GM18502 (cell line): ENCODE results near the gene DHX57.
A peak's percentile ranks its signal among the peaks of the same experiment; 100 is the strongest.

ENCODE experiments used
- ATAC-seq: cut with Tn5 transposase; IDR thresholded peaks from one replicate; pipeline ENCODE4 v1.9.1; 2021; ENCODE audit warnings: mild to moderate bottlenecking; ENCODE audit not compliant: unreplicated experiment, poor library complexity

DHX57 gene

DNA sequence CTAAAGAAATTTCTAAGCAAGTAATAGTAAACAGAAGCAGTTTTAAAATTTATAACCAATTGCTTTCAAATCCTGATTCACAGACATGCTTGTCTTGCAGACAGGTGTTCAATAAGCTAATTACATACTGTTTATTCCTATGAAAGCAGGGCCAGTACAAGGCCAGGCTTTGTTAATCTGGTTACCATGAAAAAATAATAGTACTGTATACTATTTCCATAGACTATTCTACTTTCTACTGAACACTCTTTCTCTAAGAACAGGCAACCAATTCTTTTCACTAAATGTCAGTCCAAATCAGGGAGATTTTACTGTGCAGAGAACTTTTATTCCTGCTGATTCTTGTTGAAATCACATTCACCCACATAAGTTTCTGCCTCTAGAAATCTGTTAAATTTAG is 121.7 kb downstream of the DHX57 start:
- ATAC-seq: no peak

DNA sequence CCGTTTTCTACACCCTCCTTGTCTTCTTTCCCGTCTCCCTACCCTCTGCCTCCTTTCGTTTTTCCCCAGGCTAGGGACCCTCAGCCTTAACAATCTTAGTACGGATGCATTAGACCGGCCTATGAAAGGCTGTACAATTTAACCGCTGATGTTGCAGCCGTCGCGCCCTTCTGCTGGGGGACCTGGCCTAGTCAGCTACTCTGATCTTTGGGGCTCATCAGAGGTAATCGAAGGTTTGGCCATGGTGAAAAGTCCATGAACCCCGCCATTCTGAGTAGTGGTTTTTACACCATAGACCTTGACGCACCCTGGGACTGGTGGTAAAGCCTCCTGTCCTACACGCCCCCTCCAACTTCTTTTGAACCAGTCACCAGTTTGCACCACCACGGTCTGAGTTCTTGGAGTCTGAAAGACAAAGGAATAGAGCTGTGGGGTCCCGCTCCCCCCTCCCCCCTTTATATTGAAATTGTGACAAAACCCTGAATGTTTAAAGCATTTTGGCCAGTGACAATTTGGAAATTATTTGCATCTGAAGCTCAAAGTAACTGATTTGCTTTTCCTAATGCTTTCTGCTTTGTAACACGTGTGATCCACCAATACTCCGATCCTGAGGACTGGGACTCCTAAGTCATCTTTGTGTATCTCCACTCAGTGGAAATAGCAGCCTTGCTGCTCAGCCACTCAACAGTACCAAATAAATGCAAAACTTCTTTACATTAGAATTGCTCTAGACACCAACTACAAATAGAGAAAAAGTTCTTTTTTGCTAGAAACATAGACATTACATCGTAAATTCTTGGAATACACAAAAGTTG is 123.9 kb downstream of the DHX57 start:
- ATAC-seq: peak; percentile 35

DNA sequence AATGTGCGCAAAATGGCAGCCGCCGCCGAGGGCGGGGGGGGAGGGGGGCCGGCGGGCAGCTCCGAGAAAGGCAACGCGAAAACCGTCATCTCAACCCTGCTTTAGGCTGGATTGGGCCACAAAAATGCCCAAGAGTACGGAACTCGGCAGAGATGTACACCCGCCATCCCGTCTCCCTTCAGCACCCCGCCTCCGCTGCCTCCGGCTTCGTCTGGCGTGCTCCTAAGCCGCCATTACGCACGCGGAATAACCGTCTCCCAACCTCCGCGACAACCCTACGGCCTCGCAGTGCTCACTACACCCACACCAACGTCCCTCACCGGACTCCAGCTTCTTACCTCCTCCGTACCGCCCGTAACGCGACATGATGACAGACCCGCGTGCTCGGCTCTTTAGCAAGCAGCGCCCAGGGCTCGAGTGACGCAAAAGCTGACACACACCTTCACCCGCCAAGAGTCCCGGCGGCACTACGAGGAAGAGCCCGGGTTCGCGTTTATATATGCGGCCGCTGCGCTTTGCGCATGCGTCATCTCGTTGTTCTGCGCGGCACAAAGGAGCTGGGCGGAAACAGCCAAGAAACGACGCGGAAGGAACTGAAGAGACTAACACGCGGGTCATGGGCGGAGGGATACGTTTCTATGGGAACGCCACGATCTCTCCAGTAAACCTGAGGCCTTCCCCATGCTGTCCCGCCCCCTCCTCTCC is 124.7 kb downstream of the DHX57 start, which contains the start of gene SRSF7:
SRSF7 (minus strand) TSS at position 471 of the 705 bp plus-strand sequence; CDS start at position 366, 105 bp downstream.
- peak; percentile 75 for ATAC-seq

DNA sequence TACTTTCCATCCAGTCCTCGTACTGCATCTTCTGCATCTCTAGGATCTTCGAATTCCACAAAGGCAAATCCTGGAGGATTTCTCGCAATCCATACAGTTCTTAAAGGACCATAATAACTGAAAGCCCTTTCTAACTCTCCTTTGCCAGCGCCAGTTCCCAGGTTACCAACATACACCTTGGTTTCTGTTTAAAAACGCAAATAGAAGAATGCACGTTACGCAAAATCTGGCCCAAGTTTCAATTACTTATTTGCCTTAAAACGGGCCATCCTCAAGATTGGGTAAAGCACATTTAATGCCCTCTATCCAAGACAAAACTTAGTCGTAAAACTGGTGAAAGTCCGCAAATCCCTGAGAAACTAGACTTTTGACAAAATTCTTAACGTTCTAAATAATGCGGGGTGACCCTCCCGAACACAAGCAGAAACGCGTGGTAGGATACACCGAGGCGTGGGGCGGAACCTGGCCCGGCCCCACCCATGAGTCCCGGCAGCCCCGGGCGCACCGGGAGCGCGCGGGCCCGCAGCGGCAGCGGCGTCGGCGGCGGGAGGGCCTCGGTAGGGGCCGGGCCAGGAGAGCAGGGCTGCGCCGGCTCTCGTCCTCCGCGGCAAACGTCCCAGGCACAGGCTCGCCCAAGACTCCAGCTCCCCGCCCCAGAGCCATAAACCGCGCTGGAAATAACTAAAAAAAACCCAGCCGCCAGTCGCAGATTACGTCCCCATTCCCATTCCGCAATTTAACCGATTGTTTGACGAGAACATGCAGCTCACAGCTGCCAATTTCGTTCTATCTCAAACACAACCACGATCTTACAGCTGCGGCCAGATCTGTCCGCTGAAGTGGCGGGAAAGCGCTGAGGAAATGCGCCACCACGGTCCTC is 125.5 kb downstream of the DHX57 start:
- ATAC-seq: peak; percentile 34

DNA sequence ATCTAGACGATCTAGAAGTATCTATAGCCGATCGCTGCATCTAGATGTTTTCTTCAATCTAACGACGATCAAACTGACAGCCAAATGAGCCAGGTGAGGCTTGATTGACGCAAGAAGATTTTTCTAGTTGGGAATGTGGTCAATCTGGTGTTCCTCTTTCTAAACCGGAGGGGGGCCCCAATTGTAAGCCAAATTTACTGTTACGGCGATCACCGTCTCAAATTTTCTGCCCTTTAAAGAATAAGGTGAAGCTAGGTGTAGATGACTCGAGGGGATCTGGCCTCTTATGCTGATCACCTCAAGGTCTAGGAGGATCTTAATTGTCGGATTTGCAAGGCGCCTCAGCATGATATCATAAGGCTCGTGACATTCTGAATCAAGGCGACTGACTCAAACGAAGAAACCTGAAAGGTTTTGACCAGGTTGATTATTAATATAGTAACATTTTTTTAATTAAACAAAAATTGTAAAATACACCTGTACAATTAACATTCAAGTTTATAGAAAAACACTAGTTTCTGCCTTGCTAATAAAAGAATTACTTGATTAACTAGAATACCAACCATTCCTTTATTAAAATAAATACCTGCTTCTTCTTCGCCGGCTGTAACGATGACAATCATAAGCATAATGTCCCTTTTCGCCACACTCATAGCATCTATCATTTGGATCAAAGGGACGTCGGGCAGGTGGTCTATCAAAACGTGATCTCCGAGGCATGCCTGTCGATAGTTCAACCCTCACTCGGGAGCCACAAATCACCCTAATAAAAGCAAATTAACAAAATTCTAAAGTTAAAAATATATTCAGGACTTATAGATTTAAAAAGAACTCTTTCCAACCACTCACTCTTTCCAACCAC is 126.6 kb downstream of the DHX57 start:
- ATAC-seq: no peak

DNA sequence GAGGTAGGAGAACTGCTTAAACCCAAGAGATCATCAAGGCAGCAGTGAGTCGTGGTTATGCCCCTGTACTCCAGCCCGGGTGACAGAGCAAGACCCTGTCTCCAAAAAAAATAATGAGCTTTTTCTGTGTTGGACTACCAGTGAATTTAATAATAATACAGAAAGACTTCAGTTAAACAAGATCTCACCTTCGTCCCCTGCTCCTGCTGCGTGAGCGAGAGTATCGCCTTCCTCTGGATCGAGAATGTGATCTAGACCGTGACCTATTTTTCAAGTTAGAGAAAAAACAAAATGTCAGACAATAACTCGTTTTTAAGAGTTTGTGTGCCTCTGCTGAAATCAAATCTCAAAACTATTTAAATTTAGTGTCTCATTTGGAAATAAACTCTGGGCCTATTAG is 127.3 kb downstream of the DHX57 start:
- ATAC-seq: no peak

DNA sequence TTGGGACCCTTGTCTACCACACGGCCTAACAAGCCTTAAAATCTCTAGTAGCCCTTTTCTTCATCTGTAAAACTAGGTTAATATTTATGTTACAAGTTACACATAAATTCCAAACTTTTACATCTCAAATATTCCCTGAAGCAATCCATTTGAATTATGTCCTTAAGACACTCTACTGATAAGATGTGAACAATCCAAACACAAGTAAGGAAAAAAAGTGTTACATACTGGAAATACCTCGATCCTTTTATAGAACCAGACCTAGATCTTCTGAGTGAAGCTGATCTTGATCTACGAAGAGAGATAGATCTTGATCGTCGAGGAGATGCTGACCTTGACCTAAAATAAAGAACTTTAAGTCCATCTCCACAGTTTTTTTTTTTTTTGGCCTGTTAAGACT is 127.9 kb downstream of the DHX57 start:
- ATAC-seq: no peak
